A549 (cell line): ENCODE data around the gene PELI1.

Experiments used
- BHLHE40 ChIP-seq: IDR thresholded peaks from 2 replicates; pipeline ENCODE4 v1.6.1; 2012; ENCODE audit warnings: low read depth, low read length, inconsistent platforms
- FOSL2 ChIP-seq, 2 experiments: fragments of 450-650 bp in 1 of 2; fragments of >200 bp in 1 of 2; sonication (Bioruptor Twin) in 1 of 2; formaldehyde crosslinking; IDR thresholded peaks; 2 replicates each; pipeline versions ENCODE4 v1.5.0 to v1.6.1; 2016 to 2020; ENCODE audit warnings: mild to moderate bottlenecking in 1 of 2, moderate library complexity in 1 of 2
- JUN ChIP-seq, 2 experiments: fragments of >200 bp; sonication (Bioruptor Twin); formaldehyde crosslinking; IDR thresholded peaks; 2 replicates in 1 of 2; 3 replicates in 1 of 2; pipeline ENCODE4 v1.6.1; 2016 to 2017
- KDM5A ChIP-seq: fragments of 200-600 bp; sonication (generic); IDR thresholded peaks from 2 replicates; pipeline ENCODE4 v1.6.1; 2016; ENCODE audit warnings: antibody characterized with exemption, mild to moderate bottlenecking
- MAFK ChIP-seq: fragments of 450-650 bp; IDR thresholded peaks from 2 replicates; pipeline ENCODE4 v1.6.1; 2014; ENCODE audit not compliant: partially characterized antibody
- MAZ ChIP-seq: fragments of 150-350 bp; IDR thresholded peaks from 2 replicates; pipeline ENCODE4 v1.6.1; 2014; ENCODE audit warnings: antibody characterized with exemption, low read depth, low read length, borderline replicate concordance
- NR3C1 ChIP-seq: fragments of >200 bp; sonication (Bioruptor Twin); formaldehyde crosslinking; IDR thresholded peaks from 3 replicates; pipeline ENCODE4 v1.6.1; 2017
- PHF8 ChIP-seq: fragments of 200-600 bp; sonication (generic); IDR thresholded peaks from 2 replicates; pipeline ENCODE4 v1.6.1; 2016; ENCODE audit warnings: low read depth, mild to moderate bottlenecking, antibody characterized with exemption, moderate library complexity, borderline replicate concordance
- POLR2A ChIP-seq: IDR thresholded peaks from 2 replicates; pipeline ENCODE4 v1.6.1; 2012; ENCODE audit warnings: mild to moderate bottlenecking, low read length
- TF ChIP-seq, protein P1 (sequence below): fragments of >200 bp; sonication (Bioruptor Twin); formaldehyde crosslinking; IDR thresholded peaks from 3 replicates; pipeline ENCODE4 v1.5.1; 2016
- TF ChIP-seq, protein P2 (sequence below): fragments of 200-600 bp; sonication (generic); IDR thresholded peaks from 2 replicates; pipeline ENCODE4 v1.6.1; 2016; ENCODE audit warnings: antibody characterized with exemption, mild to moderate bottlenecking, moderate library complexity

DNA sequence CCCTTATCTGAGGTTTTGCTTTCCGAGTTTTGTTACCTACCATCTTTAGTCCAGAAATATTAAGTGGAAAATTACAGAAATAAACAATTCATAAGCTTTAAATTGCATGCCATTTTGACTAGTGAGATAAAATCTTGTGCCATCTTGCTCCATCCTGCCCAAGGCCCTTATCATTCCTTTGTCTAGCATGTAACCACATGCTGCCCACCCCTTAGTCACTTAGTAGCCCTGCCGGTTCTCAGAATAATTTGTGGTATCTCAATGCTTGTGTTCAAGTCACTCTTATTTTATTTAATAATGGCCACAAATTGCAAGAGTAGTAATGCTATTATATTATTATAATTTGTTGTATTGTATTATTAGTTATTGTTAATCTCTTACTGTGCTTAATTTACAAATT is 88.2 kb downstream of the PELI1 start:
- TF ChIP-seq JUN (IDR thresholded peaks at IDR 0.05) (no peak), BHLHE40 (no peak), MAZ (no peak), FOSL2 (IDR thresholded peaks at IDR 0.05) (no peak), FOSL2 (CRISPR knock-in tag; IDR thresholded peaks at IDR 0.05) (no peak), KDM5A (no peak), NR3C1 (no peak), MAFK (no peak), PHF8 (no peak), POLR2A (no peak)
- TF ChIP-seq, protein P1, sequence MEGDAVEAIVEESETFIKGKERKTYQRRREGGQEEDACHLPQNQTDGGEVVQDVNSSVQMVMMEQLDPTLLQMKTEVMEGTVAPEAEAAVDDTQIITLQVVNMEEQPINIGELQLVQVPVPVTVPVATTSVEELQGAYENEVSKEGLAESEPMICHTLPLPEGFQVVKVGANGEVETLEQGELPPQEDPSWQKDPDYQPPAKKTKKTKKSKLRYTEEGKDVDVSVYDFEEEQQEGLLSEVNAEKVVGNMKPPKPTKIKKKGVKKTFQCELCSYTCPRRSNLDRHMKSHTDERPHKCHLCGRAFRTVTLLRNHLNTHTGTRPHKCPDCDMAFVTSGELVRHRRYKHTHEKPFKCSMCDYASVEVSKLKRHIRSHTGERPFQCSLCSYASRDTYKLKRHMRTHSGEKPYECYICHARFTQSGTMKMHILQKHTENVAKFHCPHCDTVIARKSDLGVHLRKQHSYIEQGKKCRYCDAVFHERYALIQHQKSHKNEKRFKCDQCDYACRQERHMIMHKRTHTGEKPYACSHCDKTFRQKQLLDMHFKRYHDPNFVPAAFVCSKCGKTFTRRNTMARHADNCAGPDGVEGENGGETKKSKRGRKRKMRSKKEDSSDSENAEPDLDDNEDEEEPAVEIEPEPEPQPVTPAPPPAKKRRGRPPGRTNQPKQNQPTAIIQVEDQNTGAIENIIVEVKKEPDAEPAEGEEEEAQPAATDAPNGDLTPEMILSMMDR, result no peak
- TF ChIP-seq, protein P2, sequence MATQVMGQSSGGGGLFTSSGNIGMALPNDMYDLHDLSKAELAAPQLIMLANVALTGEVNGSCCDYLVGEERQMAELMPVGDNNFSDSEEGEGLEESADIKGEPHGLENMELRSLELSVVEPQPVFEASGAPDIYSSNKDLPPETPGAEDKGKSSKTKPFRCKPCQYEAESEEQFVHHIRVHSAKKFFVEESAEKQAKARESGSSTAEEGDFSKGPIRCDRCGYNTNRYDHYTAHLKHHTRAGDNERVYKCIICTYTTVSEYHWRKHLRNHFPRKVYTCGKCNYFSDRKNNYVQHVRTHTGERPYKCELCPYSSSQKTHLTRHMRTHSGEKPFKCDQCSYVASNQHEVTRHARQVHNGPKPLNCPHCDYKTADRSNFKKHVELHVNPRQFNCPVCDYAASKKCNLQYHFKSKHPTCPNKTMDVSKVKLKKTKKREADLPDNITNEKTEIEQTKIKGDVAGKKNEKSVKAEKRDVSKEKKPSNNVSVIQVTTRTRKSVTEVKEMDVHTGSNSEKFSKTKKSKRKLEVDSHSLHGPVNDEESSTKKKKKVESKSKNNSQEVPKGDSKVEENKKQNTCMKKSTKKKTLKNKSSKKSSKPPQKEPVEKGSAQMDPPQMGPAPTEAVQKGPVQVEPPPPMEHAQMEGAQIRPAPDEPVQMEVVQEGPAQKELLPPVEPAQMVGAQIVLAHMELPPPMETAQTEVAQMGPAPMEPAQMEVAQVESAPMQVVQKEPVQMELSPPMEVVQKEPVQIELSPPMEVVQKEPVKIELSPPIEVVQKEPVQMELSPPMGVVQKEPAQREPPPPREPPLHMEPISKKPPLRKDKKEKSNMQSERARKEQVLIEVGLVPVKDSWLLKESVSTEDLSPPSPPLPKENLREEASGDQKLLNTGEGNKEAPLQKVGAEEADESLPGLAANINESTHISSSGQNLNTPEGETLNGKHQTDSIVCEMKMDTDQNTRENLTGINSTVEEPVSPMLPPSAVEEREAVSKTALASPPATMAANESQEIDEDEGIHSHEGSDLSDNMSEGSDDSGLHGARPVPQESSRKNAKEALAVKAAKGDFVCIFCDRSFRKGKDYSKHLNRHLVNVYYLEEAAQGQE, result no peak
